HG03432 (cell line): ENCODE measurements around the gene C17orf100.

Source experiments
- ATAC-seq: cut with Tn5 transposase; IDR thresholded peaks from one replicate; pipeline ENCODE4 v1.9.1; 2021; ENCODE audit warnings: mild to moderate bottlenecking, moderate library complexity; ENCODE audit not compliant: unreplicated experiment

Gene C17orf100

GRCh38 chr17:6668219-6668618 is 16.7 kb downstream of the C17orf100 start:
- ATAC-seq = no peak

GRCh38 chr17:6668727-6669425 is 17.3 kb downstream of the C17orf100 start:
- ATAC-seq = no peak

DNA sequence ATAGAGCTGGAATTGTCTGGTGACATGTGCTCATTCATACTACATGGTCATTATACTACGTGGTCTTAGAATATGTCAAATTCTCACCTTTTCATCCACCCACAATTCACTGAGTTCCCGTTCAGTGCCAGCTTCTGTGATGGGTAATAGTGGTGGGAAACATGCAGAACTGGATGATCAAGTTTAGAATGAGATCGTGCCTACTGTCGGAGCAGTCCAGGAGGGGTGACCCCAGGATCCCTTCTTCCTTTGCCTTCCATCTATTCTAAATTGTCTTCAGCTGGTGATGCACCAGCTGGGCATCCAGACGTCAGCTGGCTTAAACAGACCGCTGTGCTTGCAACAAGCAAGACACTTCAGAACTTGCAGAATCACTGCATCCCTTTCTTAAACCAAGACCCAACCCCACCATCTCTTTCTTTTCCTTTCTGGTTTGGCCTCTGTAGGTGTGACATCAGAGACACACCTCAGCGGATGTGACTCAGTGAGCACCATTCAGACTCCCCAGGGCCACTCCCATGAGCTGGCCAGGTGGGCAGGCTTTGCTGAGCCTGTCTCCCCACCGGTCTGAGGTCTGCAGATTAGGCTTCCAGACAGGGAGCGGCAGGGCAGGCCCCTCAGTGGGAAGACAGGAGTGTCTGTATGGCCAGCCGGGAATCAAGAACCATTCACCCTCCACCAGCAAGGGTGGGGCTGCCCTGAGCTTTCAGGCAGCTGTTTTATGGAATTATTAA is 18.1 kb downstream of the C17orf100 start:
- ATAC-seq = no peak

- no peak for ATAC-seq
Measured at GRCh38 chr17:6670571-6670970, 19.0 kb downstream of the C17orf100 start.

DNA sequence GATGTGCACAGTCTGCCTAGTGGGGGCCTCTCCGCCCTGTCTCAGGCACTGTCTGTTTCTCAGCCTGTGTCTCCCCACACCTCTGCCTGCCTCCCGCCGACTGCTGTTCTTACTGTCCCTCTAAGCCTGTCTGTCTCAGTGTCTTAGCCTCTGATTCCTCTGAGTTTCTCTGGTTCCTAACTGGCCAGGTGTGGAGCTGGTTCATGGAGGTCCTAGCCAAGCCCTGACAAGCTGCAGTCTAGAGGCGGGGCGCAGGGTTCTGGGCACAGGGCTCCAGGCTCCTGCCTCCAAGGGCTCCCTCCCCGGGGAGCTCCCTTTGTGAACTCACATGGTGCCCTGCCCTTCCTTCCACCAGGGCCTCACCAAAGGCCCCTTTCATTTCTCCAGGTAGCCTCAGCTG is 19.4 kb downstream of the C17orf100 start:
- ATAC-seq = no peak

DNA sequence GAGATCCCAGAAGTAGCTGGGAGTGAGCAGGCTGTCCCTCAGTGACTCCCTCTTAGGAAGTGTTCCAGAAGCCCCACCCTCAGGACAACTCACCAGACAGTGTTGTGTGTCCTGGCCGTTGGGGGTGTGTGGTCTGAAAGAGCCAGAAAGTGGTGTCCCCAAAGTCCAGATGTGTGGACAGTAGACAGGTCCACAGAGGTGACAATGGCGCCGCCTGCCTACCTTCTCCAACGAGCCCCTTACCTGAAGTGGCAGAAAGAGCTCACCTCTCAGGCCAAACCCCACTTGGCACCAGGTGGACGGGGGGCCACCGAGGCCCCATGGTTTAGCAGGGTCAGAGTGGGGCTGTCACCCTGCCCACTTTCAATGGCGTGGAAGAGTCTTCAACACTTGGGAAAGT is 19.9 kb downstream of the C17orf100 start:
- ATAC-seq = no peak

- ATAC-seq = no peak
Measured at GRCh38 chr17:6674586-6674985, 23.0 kb downstream of the C17orf100 start.

- ATAC-seq = no peak
Measured at GRCh38 chr17:6675201-6675825, 23.8 kb downstream of the C17orf100 start.

- ATAC-seq = no peak
Measured at GRCh38 chr17:6676802-6677157, 25.2 kb downstream of the C17orf100 start.

GRCh38 chr17:6677158-6677831 is 25.7 kb downstream of the C17orf100 start:
- ATAC-seq = no peak

- no peak for ATAC-seq
Measured at GRCh38 chr17:6677946-6678345, 26.4 kb downstream of the C17orf100 start.

DNA sequence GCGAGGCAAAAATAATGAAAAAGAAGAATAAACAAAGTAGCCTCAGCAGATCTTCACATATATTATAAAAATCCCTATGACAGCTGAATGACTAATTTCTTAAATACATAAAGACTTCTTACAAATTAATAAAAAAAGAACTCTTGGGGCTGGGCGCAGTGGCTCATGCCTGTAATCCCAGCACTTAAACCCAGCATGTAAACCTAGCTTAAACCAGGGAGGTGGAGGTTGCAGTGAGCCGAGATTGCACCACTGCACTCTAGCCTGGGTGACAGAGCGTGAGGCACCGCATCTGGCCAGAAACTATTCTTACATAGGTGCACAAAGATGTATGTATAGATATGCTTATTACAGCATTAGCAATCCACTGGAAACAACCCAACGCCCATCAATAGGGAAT is 27.7 kb downstream of the C17orf100 start:
- no peak for ATAC-seq

- no peak for ATAC-seq
Measured at GRCh38 chr17:6681176-6681575, 29.6 kb downstream of the C17orf100 start.

GRCh38 chr17:6681671-6682070 is 30.1 kb downstream of the C17orf100 start:
- no peak for ATAC-seq

GRCh38 chr17:6682339-6682738 is 30.8 kb downstream of the C17orf100 start:
- no peak for ATAC-seq

GRCh38 chr17:6683081-6683684 is 31.6 kb downstream of the C17orf100 start:
- no peak for ATAC-seq

GRCh38 chr17:6683730-6684459 is 32.3 kb downstream of the C17orf100 start:
- ATAC-seq = no peak

GRCh38 chr17:6684460-6684783 is 32.9 kb downstream of the C17orf100 start:
- ATAC-seq = no peak

DNA sequence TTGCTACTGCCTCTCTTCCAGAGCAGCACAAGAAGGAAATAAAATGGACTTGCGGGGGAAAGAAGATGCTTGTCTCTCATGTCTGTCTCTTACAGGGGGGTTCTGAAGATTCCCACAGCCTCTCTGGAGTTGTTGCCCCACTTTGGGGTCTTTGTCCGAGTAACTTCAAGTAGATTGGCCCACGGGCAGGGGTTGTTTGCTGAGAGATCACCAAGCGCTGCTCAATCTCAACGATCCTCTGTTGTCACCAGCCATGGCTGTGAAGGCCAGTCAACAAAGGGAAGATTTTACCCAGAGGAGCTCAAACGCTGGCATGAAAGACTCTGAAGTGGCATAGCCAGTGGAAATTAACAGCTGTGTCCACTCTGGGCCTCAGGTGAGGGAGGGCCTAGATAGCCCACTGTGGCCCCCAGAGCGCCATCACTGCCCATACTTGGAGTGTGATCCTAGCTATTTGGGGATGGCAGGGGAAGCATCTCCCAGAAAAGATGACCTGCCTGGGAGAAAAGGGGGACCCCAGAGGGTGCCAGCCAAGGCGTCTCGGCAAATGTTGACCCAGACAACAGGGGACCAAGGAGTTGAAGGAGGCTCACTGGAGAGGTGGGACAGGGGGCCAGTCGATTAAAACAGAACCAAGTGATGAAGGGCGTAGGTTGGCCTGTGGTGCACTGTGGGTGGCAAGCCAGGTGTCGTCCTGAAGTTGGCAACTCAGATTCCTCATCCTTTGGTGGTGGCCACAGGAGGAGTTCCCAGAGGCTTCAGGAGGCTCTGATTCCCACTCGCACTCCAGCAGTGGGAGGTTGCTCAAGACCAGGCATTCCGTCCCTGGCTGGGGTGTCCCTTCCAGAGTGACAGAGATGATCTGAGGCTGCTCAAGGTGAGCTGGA is 33.6 kb downstream of the C17orf100 start:
- no peak for ATAC-seq

DNA sequence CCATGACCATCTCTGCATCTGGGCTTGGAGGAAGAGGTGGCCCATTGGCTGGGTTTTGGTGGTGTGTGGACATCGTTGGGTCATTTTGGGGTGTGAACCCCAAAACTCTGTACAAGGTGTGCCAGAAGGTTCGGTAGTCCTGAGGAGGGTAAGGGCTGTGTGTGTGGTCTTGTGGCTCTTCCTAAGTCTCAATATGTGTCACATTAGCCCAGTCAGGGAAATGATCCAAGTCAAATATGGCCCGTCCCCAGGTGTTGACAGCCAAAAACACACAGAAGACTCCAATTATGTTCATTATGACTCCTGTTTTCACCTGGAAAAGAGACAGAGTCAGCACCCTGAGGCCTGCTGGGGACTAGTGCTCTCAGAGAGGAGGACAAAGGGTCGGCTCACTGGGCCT is 34.5 kb downstream of the C17orf100 start:
- no peak for ATAC-seq
